GM20000 (cell line): ENCODE results near the gene KDM1A.

Experiments used
- DNase-seq: peaks from one replicate; pipeline ENCODE4 v3.0.0; 2012; ENCODE audit warnings: low spot score
- CTCF ChIP-seq: IDR thresholded peaks from 2 replicates; pipeline ENCODE4 v1.5.1; 2012; ENCODE audit warnings: mild to moderate bottlenecking, control low read depth; ENCODE audit errors: extremely low read depth, missing control alignments

The KDM1A gene

GRCh38 chr1:23081376-23081775 is 62.1 kb downstream of the KDM1A start:
- DNase-seq, result no peak

DNA sequence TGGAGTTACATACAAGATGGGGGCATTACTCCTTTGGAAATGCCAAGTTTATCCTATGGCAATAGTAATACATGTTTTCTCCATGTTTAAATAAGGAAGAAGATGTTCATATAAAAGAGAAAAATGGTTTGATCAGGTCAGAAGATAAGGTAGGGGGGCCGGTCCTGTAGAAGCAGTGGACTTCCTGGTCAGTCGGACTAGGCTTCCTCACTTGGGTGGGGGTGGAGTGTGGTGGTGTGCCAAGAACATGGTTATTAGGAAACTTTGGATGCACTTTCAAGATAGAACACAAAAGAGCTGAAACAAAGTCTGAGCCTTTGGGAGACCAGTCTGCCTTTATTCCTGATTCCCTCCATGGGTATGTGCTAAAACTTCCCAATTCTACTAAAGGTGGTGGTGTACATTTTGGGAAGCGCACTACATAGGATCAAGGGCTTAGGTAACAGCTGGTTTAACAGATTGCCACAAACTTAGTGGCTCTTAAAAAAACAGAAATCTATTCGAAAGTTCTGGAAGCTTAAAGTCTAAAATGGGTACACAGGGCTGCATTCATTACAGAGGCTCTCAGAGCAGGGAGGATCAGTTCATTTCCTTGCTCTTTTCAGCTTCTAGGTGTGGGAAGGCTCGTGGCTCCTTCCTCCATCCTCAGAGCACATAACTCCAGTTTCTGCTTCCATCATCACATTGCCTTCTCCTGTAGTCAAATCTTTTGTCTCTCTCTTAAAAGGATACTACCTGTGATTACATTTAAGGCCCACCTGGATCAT is 64.6 kb downstream of the KDM1A start:
- TF ChIP-seq CTCF, result no peak
- no peak for DNase-seq

More at GRCh38 chr1:23081376-23081775, 62.1 kb downstream of the KDM1A start:
- TF ChIP-seq CTCF, result no peak

DNA sequence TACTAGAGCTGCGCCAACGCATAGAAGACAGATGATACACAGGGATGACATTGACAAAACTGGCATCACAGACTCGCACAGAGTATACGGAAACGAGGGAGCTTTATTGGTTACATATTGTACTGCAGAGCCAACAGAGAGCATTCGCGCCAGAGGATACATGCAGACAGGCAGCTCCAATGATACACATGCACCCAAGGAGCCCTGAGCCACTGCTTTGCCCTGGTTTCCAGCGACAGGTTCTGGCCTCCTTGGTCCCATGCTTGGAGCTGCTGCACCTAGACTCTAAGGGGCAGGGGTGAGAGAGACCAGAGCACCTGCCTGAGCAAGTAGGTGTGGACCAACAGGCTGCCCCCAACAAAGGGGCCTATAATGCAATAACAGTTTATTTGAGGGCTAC is 65.6 kb downstream of the KDM1A start:
- no peak for TF ChIP-seq CTCF
- DNase-seq, result no peak

GRCh38 chr1:23085696-23086095 is 66.4 kb downstream of the KDM1A start:
- no peak for TF ChIP-seq CTCF

GRCh38 chr1:23088027-23088426 is 68.8 kb downstream of the KDM1A start:
- no peak for TF ChIP-seq CTCF
- no peak for DNase-seq

More at GRCh38 chr1:23085696-23086095, 66.4 kb downstream of the KDM1A start:
- DNase-seq, result no peak

GRCh38 chr1:23090056-23090455 is 70.8 kb downstream of the KDM1A start:
- no peak for DNase-seq
- TF ChIP-seq CTCF, result no peak

DNA sequence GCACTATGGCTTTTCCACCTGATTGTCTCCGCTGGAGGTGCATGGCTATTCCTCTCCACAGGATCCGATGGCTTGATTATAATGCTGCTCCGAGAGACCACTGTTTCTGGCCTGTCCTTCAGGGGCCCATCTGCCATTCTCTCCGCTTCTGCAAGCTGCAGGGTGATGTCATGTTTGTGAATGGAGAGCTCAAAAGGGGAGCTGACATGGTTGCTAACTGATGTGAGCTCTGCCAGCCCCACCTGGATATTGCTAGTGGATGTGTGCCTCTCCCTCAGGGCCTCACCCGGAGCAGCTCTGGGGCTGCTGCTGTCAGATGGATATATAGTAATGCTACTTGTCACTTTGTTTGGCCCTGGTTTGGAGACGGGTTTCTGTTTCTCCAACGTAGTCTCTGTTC is 72.3 kb downstream of the KDM1A start:
- TF ChIP-seq CTCF, result no peak
- no peak for DNase-seq
